ENCODE measurements around the gene STK10. TPM values are rescaled to one million over a fixed set of nuclear protein-coding genes. Genes with fewer than 3 reads are reported as not detected.

STK10 gene
- total and polyA plus RNA-seq, 2 of the 8 experiments (the other 6 are each of a cell fraction or from before 2014, with no cell fraction given) = 10.5 to 21.4 TPM

DNA sequence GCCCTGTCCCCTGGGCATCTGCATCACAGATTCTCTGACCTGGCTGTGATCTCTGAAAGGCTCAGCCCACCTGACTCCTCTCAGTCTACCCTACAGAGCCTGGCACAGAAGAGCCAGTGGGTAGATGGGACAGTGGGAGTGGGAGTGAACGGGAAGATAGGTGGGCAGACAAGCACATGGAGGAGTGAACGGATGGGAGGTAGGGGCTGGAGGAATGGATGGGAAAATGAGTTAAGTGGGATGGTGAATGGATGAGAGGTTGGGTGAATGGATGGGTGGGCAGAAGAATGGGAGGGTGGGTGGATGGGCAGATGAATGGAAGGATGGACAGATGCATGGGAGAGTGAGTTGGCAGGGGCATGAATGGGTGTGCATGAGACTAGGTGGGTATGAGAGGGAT lies 18.8 kb downstream of the STK10 start (continued):
- TF ChIP-seq, protein P1, sequence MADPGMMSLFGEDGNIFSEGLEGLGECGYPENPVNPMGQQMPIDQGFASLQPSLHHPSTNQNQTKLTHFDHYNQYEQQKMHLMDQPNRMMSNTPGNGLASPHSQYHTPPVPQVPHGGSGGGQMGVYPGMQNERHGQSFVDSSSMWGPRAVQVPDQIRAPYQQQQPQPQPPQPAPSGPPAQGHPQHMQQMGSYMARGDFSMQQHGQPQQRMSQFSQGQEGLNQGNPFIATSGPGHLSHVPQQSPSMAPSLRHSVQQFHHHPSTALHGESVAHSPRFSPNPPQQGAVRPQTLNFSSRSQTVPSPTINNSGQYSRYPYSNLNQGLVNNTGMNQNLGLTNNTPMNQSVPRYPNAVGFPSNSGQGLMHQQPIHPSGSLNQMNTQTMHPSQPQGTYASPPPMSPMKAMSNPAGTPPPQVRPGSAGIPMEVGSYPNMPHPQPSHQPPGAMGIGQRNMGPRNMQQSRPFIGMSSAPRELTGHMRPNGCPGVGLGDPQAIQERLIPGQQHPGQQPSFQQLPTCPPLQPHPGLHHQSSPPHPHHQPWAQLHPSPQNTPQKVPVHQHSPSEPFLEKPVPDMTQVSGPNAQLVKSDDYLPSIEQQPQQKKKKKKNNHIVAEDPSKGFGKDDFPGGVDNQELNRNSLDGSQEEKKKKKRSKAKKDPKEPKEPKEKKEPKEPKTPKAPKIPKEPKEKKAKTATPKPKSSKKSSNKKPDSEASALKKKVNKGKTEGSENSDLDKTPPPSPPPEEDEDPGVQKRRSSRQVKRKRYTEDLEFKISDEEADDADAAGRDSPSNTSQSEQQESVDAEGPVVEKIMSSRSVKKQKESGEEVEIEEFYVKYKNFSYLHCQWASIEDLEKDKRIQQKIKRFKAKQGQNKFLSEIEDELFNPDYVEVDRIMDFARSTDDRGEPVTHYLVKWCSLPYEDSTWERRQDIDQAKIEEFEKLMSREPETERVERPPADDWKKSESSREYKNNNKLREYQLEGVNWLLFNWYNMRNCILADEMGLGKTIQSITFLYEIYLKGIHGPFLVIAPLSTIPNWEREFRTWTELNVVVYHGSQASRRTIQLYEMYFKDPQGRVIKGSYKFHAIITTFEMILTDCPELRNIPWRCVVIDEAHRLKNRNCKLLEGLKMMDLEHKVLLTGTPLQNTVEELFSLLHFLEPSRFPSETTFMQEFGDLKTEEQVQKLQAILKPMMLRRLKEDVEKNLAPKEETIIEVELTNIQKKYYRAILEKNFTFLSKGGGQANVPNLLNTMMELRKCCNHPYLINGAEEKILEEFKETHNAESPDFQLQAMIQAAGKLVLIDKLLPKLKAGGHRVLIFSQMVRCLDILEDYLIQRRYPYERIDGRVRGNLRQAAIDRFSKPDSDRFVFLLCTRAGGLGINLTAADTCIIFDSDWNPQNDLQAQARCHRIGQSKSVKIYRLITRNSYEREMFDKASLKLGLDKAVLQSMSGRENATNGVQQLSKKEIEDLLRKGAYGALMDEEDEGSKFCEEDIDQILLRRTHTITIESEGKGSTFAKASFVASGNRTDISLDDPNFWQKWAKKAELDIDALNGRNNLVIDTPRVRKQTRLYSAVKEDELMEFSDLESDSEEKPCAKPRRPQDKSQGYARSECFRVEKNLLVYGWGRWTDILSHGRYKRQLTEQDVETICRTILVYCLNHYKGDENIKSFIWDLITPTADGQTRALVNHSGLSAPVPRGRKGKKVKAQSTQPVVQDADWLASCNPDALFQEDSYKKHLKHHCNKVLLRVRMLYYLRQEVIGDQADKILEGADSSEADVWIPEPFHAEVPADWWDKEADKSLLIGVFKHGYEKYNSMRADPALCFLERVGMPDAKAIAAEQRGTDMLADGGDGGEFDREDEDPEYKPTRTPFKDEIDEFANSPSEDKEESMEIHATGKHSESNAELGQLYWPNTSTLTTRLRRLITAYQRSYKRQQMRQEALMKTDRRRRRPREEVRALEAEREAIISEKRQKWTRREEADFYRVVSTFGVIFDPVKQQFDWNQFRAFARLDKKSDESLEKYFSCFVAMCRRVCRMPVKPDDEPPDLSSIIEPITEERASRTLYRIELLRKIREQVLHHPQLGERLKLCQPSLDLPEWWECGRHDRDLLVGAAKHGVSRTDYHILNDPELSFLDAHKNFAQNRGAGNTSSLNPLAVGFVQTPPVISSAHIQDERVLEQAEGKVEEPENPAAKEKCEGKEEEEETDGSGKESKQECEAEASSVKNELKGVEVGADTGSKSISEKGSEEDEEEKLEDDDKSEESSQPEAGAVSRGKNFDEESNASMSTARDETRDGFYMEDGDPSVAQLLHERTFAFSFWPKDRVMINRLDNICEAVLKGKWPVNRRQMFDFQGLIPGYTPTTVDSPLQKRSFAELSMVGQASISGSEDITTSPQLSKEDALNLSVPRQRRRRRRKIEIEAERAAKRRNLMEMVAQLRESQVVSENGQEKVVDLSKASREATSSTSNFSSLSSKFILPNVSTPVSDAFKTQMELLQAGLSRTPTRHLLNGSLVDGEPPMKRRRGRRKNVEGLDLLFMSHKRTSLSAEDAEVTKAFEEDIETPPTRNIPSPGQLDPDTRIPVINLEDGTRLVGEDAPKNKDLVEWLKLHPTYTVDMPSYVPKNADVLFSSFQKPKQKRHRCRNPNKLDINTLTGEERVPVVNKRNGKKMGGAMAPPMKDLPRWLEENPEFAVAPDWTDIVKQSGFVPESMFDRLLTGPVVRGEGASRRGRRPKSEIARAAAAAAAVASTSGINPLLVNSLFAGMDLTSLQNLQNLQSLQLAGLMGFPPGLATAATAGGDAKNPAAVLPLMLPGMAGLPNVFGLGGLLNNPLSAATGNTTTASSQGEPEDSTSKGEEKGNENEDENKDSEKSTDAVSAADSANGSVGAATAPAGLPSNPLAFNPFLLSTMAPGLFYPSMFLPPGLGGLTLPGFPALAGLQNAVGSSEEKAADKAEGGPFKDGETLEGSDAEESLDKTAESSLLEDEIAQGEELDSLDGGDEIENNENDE (IDR thresholded peaks at IDR 0.05; ENCODE audit: insufficient replicate concordance, low read length) = no peak
- no peak for TF ChIP-seq ASH2L (IDR thresholded peaks at IDR 0.05; ENCODE audit: low read length)
- TF ChIP-seq FOSL1 (IDR thresholded peaks at IDR 0.05; ENCODE audit: insufficient read depth, low read depth, low read length) = no peak
- TF ChIP-seq PHF8 (conservative IDR thresholded peaks at IDR 0.05; ENCODE audit: low read depth, low read length) = no peak
- TF ChIP-seq JUN (IDR thresholded peaks at IDR 0.05; ENCODE audit: low read depth, low read length) = no peak
- TF ChIP-seq RFX5 (IDR thresholded peaks at IDR 0.05; ENCODE audit: borderline replicate concordance, low read depth, low read length) = no peak
- no peak for TF ChIP-seq CTBP2 (IDR thresholded peaks at IDR 0.05; ENCODE audit: borderline replicate concordance, insufficient read depth, insufficient read length, low read length)
- no peak for TF ChIP-seq CBX8 (IDR thresholded peaks at IDR 0.05; ENCODE audit: borderline replicate concordance, low read depth, low read length)

Measured in H1 (cell line).